ENCODE data around the gene TENT4B.

Gene TENT4B

DNA sequence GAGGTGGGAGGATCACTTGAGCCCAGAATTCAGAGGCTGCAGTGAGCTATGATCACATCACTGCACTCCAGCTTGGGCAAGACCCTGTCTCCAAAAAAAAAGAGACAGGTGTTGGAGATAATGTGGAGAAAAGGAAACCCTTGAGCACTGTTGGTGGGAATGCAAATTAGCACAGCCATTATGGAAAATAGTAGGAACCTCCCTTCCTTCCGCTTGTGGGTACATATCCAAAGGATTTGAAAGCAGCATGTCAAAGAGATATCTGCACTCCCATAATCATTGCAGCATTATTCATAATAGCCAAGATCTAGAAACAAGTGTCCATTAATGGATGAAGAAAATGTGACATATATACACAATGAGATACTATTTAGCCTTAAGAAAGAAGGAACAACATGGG is 103.5 kb downstream of the TENT4B start:
- DNase-seq (ENCODE audit: low spot score) = no peak

DNA sequence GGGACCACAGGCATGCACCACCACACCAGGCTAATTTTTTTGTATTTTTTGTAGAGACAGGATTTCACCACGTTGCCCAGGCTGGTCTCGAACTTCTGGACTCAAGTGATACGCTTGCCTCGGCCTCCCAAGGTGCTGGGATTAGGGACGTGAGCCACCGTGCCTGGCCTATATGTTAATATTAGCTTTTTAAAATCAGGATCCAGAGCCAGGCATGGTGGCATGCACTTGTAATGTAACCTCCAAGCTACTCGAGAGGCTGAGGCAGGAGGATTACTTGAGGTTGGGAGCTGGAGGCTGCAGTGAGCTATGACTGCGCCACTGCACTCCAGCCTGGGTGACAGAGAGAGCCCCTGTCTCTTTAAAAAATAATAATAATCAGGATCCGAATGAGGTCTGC is 104.8 kb downstream of the TENT4B start:
- no peak for DNase-seq (ENCODE audit: low spot score)

DNA sequence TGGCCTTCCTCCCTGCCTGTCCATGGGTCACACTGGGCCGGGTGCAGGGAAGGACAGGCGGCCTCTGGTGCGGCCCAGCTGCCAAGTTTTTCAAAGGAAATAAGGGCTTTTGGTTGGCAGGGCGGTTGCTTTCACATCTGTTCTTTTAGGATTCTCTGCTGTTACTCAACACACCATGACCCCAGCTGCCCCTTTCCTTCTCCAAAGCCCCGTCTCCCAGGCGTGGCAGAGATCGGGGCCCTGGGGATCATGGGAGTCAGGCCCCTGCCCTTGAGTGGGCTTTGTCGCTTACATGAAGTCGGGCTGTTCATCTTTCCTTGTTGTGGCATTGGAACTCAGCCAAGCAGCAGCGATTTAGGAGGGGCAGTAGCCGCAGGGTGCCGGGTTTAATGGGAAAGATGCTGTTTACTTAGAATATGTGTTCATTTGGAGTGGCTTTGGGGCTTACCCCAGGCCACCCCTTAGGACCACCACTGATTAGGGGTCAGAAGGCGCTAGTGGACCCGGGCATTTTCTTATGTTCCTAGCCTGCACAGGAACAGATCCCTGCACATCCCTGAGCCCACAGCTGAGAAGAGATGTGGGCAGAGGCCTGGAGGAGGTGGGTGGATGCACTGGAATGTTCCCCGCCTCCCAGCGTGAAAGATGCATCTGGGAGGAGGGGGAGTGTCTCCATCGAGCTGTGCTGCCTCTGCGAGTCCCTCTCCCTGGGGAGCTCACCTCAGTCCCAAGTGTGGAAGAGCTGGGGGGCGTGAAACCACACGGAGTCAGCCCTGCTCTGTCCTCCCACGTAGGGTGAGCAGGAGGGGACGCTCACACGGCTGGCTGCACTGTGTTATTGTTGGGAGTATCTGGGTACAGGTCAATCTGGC is 106.5 kb downstream of the TENT4B start:
- DNase-seq (ENCODE audit: low spot score) = peak; percentile 11

DNA sequence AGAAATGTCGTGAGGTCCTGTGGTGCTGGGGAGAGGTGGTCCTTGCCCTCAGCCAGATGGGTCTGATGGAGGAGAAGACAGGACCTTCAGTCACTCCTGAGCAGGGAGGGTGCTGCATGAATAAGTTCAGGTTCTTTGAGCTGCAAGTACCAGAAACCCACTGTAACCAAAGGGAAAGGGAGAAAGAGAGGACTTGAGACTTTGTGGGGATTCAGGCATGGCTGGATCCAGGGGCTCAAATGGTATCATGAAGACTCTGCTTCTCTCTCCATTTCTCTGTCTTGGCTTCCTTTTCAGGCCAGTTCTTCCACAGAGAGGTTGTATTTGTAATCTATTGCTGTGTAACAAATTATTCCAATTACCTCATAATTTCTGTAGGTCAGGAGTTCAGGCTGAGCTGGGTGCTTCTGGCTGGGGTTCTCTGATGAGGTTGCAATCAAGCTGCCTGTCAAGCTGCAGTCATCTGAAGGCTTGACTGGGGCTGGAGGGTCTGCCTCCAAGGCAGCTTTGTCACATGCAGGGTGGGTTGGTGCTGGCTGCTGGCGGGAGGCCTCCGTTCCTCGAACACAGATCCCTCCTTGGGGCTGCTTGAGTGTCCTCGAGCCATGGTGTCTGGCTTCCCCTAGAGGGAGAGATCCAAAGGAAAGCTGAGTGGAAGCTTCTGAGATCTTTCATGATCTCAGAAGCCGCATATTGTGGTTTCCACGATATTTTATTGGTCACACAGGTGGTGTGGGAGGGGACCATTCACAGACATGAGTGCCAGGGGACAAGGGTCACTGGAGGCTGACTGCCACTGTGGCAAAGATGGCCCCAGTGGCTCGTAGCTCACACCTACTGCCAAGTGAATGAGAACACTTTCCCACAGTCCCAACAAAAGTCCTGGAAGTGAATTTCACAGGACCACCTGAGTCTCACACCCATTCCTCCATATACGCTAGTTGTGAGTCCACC is 107.4 kb downstream of the TENT4B start:
- DNase-seq (ENCODE audit: low spot score) = no peak

DNA sequence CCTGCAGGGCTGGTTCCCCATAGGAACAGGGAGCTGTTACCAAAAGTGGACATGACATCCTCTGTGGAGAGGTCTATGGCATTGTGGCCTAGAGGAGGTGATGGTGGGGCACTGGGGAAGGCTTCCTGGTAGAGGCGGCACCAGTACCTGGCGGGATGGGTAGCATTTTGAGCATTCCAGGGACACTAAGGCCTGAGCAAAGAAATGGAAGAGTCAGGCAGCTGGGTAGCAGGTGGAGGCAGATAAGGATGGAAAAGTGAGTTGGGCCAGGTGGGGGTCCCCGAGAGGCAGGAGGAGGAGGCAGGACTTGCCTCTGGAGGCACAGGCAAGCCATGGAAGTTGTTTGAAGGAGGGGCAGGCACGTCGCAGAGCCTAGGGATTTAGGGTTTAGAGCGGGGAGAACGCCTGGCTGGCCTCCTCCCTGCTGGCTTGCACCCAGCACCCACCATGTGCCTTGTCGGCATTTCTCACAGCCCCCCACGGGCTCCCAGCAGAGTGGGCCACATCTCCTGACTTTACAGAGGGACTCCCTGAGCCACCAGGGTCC is 108.1 kb downstream of the TENT4B start:
- DNase-seq (ENCODE audit: low spot score) = peak; percentile 7

DNA sequence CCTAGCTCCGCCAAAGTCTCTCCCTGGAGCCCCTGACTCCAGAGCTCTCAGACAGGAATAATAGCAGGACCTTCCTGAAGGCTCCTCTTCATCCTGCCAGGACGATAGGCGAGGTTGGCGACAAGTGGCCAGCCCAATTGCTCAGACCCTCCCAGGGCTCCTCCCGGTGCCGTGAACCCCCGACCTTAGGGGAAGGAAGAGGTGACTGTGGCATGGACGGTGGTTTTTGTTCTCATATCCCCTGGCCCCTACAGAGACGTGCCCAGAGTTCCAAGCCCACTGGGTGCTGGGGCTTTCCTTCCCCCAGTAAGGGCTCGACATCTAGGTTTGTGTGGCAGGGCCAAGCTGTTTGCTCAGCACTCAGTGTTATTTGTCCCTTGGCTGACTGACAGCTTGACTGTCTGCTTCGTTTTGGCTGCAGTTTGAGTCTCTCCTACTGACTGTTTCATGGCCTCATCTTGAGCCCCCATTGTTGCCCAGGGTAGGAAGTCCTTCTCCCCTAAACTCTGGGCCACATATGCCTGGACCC is 108.7 kb downstream of the TENT4B start:
- peak; percentile 6 for DNase-seq (ENCODE audit: low spot score)

DNA sequence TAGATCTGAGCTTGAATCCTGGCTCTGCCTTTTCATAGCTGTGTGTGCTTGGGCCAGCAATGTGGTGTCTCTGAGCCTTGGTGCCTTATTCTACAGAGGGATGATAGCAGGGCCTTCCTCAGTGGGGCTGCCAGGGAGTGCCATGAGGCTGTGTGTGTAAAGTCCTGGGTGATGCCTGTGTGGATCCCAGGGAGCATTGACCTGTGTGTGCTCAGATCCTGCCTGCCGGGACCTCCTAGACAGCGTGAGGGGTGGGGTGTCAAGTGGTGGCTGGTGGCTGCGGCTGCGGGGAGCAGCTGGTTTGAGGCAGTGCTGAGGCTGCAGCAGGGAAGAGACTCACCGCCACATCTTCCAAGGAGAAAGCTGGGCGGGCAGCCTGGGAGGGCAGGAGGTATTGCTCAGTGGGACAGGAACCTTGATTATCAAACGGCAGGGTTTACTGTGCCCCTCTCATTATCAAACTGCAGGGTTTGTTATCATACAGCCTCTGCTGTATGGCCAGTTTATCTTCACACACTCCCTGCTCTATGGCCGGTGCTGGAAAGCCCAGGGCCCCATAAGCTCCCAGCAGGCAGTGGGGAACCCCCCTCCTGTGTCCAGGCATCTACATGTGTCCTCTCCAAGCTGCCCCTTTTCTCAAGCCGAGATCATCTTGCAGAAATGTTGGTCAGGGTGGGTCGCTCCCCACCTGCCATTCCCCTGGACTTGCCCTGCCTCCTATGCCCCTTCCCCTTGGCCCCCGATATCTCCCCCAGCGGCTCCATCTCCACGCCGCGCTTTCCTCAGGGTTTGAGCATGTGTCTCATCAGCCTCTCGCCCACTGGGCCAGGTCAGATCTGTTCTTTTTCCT is 110.2 kb downstream of the TENT4B start:
- no peak for DNase-seq (ENCODE audit: low spot score)

DNA sequence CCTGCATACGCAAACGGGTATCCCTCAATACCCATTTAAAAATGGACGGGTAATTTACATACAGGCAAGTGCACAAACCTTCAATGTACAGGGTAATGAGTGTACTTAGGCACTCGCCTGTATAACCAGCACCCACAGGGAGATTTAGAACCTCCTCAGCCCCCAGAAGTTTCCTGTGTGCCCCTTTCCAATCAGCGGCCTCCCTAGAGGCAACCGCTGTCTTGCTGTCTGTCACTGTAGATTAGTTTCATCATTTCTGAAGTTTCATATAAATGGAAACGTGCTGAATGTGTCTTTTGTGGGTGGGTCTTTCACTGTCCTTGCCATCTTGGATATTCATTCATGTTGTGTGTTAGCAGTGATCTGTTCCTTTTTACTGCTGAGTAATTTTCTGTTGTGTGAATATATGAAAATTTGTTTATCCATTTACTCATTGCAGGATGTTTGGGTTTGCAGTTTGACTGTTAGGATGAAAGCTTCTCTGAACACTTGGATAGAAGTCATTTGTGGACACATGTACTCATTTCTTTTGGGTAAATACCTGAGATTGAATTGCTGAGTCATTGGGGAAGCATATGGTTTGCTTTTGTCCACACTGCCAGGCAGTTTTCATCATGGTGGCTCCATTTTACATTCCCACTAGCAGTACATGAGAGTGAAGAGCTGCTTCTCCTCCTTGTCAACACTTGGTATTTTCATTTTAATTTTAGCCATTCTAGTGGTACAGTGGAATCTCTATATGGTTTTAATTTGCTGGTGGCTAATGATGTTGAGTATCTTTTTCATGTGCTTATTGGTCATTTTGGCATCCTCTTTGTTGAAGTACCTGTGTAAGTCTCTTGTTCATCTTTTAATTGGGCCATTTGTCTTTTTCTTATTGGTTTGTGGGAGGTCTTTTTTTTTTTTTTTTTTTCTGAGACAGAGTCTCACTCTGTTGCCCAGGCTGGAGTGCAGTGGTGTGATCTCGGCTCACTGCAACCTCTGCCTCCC is 111.1 kb downstream of the TENT4B start:
- no peak for DNase-seq (ENCODE audit: low spot score)

DNA sequence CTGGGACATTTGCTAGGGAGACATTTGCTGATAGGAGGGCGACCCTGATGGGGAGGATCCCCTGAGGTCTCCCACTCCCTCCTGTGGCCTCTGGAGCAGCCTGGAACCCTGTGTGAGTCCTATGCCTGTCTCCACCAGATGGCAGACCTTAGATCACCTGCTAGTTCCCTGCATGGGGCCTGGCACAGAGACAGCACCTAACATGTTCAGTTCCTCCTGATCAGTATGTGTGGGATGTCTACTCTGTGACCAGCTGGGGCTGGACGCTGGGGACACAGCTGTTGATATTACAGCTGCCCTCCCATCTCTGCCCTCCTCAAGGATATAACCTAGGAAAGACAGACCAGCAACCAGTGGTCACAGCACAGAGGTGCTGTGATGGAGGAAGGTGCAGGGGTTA is 112.2 kb downstream of the TENT4B start:
- peak; percentile 24 for DNase-seq (ENCODE audit: low spot score)

DNA sequence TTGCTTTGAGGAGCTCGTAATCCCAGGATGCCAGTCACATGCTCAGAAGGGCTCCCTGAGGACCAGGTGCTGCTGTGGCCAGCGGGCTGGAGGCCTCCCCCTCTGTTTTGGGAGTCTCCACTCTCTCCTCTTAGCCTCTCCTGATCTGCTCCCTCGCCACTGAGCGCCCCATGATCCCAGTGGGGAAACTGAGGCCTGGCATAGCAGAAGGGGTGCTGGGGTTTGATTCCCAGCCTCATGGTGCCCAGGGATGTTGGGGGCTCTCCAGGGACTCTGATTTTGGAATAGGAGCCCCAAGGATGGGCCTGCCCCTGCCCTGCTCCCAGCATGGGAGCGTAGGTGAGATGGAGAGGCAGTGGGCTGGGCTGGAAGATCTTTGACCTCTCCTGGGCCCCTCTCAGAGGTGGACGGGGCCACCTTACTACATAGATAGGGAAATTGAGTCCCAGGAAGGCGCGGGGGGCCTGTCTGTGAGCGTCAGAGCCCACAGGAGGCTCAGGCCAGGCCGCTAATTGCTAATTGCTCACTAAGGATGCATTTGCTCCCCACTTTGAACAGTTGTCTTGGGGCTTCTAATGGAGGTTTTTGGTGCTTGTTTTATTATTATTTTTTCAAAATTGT is 112.7 kb downstream of the TENT4B start:
- no peak for DNase-seq (ENCODE audit: low spot score)

DNA sequence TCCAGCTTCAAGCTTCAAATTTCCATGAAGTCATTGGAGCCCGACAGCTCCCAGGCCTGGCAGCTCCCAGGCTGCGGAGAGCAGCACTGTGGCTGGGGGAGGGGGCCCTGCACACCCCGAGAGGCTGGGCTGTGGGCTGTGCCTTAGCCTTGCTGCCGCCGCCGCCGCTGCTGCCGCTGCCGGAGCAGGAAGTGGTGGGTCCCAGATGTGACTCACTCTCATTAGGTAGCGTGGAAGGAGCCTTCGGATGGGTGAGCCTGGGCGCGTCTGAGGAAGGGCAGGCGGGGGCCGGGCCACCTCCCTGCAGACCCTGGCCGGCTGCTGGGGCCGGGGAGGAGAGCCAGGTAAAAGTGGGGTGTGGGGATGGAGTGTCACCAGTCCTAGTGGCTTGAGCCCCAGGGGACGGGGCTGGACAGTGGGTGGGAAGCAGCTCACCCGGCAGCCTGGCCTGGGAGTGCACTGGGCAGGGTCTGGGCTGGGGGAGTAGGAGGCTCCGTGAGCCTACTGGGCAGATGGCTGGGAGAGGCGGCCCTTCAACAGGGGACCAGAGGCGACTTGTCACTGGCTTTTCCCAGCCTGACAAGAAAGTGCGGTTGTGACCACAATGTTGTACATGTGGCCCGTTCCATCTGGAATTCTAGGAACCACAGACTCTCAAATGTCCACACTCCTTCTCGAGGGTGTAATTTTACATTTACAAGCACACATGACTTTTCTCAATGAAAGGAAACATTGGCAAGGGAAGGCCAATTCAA is 113.4 kb downstream of the TENT4B start, which contains the start of gene ADCY7:
ADCY7 (plus strand) TSS at position 215 of the 755 bp plus-strand sequence. CDS start 21,629 bp downstream, outside the sequence.
- DNase-seq (ENCODE audit: low spot score) = no peak

DNA sequence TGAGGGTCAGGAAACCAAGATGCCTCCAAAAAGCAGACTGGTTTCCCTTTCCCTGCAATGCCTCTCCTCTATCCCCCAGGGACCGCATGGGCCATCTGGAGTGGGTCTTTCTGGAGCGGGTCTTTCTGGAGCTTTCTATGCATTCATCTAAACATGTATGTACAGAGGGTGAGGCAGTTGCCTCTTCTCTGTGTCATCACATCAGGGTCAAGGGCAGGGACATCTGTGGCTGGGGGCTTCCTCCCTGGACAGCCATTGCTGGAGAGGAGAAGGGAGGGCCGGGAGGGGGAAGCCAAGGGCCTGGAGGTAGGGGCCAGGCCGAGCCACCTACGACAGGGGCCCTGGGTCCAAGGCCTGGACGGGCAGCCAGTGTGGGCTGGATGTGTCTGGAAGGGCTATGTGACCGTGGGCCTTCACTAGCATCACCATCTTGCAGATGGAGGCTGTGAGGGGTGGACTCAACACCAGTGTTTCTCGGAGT is 114.1 kb downstream of the TENT4B start:
- DNase-seq (ENCODE audit: low spot score) = no peak

DNA sequence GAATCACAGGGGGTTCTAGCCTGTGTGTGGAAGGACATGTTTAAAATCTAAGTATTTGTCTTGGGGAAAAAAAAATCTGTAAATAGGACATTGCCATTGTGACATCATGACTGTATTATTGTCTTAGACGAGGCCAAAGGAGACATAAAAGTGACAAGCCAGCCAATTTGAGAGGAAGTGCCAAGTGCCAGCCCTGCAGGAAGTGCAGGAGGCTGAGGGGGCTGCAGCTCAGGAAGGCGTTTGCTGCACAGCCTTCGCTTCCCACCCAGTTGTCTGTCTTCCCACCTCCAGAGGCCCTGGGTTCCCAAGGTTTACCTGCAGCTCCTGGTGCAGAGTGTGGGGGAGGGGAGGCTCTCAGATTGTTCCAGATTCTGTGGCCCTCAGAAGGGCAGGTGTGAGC is 114.5 kb downstream of the TENT4B start:
- no peak for DNase-seq (ENCODE audit: low spot score)

DNA sequence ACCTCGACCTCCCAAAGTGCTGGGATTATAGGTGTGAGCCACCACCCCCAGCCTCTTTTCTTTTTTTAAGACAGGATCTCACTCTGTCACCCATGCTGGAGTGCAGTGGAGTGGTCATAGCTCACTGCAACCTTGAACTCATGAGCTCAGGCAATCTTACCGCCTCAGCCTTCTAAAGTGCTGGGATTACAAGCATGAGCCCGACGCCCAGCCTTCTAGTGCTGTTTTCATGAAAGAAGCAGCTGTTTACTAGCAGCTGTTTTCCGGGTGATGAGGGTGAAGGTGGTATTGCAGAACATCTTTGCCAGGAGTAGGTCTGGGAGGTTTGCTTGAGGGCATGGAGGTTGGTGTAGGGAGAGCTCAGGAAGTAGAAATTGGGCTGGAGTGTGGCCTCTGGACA is 115.2 kb downstream of the TENT4B start:
- DNase-seq (ENCODE audit: low spot score) = no peak

DNA sequence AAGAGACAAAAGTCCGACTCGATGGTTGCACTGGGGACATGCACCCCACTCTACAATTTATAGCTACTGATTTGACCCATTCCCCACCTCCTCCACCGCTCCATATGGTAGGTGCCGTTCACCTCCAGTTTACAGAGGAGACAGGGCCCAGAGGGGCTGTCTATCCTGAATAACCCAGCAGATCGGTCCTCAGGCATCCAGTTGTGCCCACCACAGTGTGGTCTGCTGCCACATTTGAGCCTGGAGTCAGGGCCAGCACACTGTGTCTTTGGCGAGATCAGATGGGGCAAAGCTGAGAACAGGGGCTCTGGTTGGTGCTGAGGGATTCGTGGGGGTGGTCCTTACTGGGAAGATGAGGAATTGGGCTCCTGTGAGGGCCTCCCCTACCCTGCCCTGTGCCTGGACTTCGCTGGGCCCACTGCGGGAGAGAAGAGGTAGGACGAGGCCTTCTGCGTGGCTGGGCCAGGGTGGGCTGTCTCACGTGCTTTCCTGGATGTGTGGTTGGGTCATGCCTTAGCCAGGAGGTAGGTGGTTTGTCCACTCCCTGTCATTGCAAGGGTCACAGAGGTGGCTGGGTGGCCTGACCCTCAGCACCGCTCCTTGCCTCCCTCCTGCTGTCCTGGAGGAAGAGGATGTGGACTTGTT is 116.1 kb downstream of the TENT4B start:
- no peak for DNase-seq (ENCODE audit: low spot score)

DNA sequence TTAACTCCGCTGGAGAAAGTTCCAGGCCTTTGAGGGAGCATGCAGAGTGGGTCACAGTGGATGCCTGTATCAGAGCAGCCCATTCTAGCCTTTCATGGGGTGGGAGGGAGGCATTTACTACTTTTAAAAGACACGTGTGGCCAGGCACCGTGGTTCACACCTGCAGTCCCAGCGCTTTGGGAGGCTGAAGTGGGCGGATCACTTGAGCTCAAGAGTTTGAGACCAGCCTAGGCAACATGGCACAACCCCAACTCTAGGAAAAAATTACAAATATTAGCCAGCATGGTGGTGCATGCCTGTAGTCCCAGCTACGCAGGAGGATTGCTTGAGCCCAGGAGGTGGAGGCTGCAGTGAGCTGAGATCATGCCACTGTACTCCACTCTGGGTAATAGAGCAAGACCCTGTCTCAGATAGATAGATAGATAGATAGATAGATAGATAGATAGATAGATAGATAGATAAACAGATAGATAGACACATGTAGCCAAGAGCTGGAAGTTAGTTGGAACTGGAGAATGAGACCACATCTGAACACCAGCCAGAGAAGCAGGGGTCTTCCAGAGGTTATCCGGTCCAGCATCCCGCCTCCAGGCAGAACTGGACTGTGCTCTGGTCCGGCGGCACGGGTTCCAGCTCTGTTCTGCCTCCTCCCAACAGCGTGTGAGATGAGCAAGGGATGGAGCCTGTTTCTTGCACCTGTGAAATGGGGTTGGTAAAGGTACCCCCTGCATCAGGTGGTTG is 116.8 kb downstream of the TENT4B start:
- DNase-seq (ENCODE audit: low spot score) = no peak

DNA sequence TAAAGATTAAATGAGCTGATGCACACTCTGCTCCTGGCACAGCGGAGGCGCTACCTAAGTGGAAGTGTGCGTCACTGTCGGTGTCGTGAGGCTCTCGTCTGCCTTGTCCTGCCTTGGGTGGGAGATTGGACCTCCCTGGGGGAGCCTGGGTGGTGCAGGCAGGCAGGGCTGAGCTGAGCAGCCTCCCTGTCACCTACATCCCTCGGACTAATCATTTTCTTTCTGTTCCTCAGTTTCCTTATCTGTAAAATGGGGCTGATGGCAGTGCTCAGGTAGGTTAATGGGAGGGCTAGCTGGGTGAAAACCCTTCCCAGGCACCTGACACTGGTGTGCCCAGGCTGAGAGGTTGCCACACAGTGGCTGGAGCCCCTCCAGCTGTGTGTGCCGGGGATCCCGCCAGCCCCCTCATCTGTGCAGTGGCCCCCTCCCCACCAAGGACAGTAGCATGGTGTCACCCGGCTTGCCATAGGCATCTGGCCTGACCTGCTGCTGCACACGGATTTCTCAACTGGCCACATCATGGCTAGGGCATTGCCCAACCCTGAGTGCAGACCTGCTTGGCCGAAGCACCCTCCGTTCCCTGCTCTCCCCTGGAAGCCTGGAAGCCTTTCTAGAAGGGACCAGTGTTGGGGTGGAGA is 117.5 kb downstream of the TENT4B start:
- no peak for DNase-seq (ENCODE audit: low spot score)

Data from D341Med (cell line).